ENCODE results near the gene TTBK2.

Gene TTBK2

GRCh38 chr15:42920519-42921341 is at the start of gene TTBK2:
TTBK2 (minus strand) TSS chr15:42920778; CDS start chr15:42878617, 42,161 bp downstream.
- Histone ChIP-seq H3K9me3 (ENCODE audit: low read length) (no peaks in the 10 kb centered on the region), H3K27me3 (ENCODE audit: insufficient read depth, low read length) (no peaks in the 10 kb centered on the region), H3K79me2 (ENCODE audit: insufficient read depth, low read length) (peaks cover 43% of the 10 kb centered on the region), H3K9ac (ENCODE audit: low read length) (peak within 1 kb of the TSS; percentile 64), H3F3A (ENCODE audit: insufficient read depth, low read length) (no peaks in the 10 kb centered on the region), H3K36me3 (ENCODE audit: insufficient read depth, low read length) (no peaks in the 10 kb centered on the region), H3K27ac (ENCODE audit: low read depth, low read length, poor library complexity, severe bottlenecking) (peak within 1 kb of the TSS; percentile 61), H3K4me3 (ENCODE audit: low read depth, low read length, poor library complexity, severe bottlenecking) (peak within 1 kb of the TSS; percentile 68), H3K4me1 (ENCODE audit: insufficient read depth, low read length, severe bottlenecking) (peaks cover 34% of the 10 kb centered on the region), H2AFZ (ENCODE audit: low read length) (peak within 1 kb of the TSS; percentile 73), H4K20me1 (ENCODE audit: insufficient read depth, low read length) (no peaks in the 10 kb centered on the region), H3K4me2 (ENCODE audit: low read length) (peak within 1 kb of the TSS; percentile 88), H3K9me2 (ENCODE audit: low read depth, low read length) (no peaks in the 10 kb centered on the region)
- TF ChIP-seq CTCF (IDR thresholded peaks at IDR 0.05; ENCODE audit: low read length) (no peak), EZH2 (IDR thresholded peaks at IDR 0.05; ENCODE audit: borderline replicate concordance, low read length) (no peak)

- H3K27ac ChIP-seq (ENCODE audit: low read depth, low read length, poor library complexity, severe bottlenecking) = no peak overlapping the region
- H3K9me3 ChIP-seq (ENCODE audit: low read length) = no peaks in the 10 kb centered on the region
- no peaks in the 10 kb centered on the region for H3K79me2 ChIP-seq (ENCODE audit: insufficient read depth, low read length)
- TF ChIP-seq EZH2 (IDR thresholded peaks at IDR 0.05; ENCODE audit: borderline replicate concordance, low read length) (no peak), CTCF (IDR thresholded peaks at IDR 0.05; ENCODE audit: low read length) (no peak)
- H3K9me2 ChIP-seq (ENCODE audit: low read depth, low read length) = no peaks in the 10 kb centered on the region
- no peak overlapping the region for H3K4me2 ChIP-seq (ENCODE audit: low read length)
- no peak overlapping the region for H3K9ac ChIP-seq (ENCODE audit: low read length)
- H3F3A ChIP-seq (ENCODE audit: insufficient read depth, low read length) = no peaks in the 10 kb centered on the region
- H3K4me3 ChIP-seq (ENCODE audit: low read depth, low read length, poor library complexity, severe bottlenecking) = no peak overlapping the region
- peaks cover 58% of the 10 kb centered on the region for H3K36me3 ChIP-seq (ENCODE audit: insufficient read depth, low read length)
- no peaks in the 10 kb centered on the region for H3K27me3 ChIP-seq (ENCODE audit: insufficient read depth, low read length)
- H2AFZ ChIP-seq (ENCODE audit: low read length) = no peak overlapping the region
- H4K20me1 ChIP-seq (ENCODE audit: insufficient read depth, low read length) = no peaks in the 10 kb centered on the region
- H3K4me1 ChIP-seq (ENCODE audit: insufficient read depth, low read length, severe bottlenecking) = no peaks in the 10 kb centered on the region
Observed at GRCh38 chr15:42964476-42964875, 43.9 kb upstream of the TTBK2 start.

- no peak for TF ChIP-seq EZH2 (IDR thresholded peaks at IDR 0.05; ENCODE audit: borderline replicate concordance, low read length)
- TF ChIP-seq CTCF (IDR thresholded peaks at IDR 0.05; ENCODE audit: low read length) = no peak
- no peak overlapping the region for H3K9ac ChIP-seq (ENCODE audit: low read length)
- H4K20me1 ChIP-seq (ENCODE audit: insufficient read depth, low read length) = no peaks in the 10 kb centered on the region
- H3K79me2 ChIP-seq (ENCODE audit: insufficient read depth, low read length) = no peaks in the 10 kb centered on the region
- H3F3A ChIP-seq (ENCODE audit: insufficient read depth, low read length) = no peaks in the 10 kb centered on the region
- H3K36me3 ChIP-seq (ENCODE audit: insufficient read depth, low read length) = peaks cover 72% of the 10 kb centered on the region
- H3K27me3 ChIP-seq (ENCODE audit: insufficient read depth, low read length) = no peaks in the 10 kb centered on the region
- H3K27ac ChIP-seq (ENCODE audit: low read depth, low read length, poor library complexity, severe bottlenecking) = no peak overlapping the region
- no peak overlapping the region for H3K4me2 ChIP-seq (ENCODE audit: low read length)
- no peaks in the 10 kb centered on the region for H3K9me3 ChIP-seq (ENCODE audit: low read length)
- no peak overlapping the region for H3K4me3 ChIP-seq (ENCODE audit: low read depth, low read length, poor library complexity, severe bottlenecking)
- H3K4me1 ChIP-seq (ENCODE audit: insufficient read depth, low read length, severe bottlenecking) = no peaks in the 10 kb centered on the region
- no peaks in the 10 kb centered on the region for H3K9me2 ChIP-seq (ENCODE audit: low read depth, low read length)
- H2AFZ ChIP-seq (ENCODE audit: low read length) = no peak overlapping the region
Observed at GRCh38 chr15:42955518-42955917, 34.9 kb upstream of the TTBK2 start.
